NB4 (cell line): Measurements from ENCODE around the gene AFF3.

ENCODE experiments used
- MYC ChIP-seq: IDR thresholded peaks from 2 replicates; pipeline ENCODE4 v1.6.1; 2011; ENCODE audit warnings: low read depth, low read length
- POLR2A ChIP-seq: IDR thresholded peaks from 2 replicates; pipeline ENCODE4 v1.6.1; 2011; ENCODE audit warnings: mild to moderate bottlenecking; ENCODE audit not compliant: insufficient read length; ENCODE audit errors: extremely low read depth

DNA sequence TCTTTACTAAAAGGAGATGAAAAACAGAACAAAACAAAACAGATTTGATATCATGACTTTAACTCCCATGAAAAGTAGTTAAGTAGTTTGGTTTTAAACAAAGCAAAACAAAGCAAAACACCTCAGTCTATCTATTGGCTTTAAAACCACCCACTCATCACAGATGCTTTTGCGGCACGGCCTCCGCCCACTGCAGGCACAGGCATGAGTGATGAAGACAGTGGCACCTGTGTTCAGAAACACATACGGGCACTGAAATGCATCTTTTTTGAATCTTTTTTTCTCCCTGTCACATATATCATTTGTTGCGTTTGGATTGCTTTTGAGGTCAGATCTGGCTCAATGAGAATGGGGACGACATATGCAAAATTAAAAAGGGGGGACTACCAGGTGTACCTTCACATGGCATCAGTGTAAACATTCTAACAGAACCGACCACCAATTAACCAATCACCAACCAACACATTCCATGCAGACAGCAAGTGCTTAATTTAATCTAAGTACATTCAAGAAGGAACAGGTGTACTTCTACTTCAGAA lies 505.2 kb downstream of the AFF3 start:
- TF ChIP-seq POLR2A (no peak), MYC (no peak)
